Ammon's horn (tissue), 1 donor: Measurements from ENCODE around the gene PHB1.
"Not testable (repeated sequence)": the region's sequence is repeated elsewhere in the genome, so short reads cannot be mapped to it uniquely, and the experiment has no call there.

Source experiments
- DNase-seq: peaks from one replicate; pipeline ENCODE4 v3.0.0-alpha.2; 2016; ENCODE audit warnings: low spot score

Gene PHB1

GRCh38 chr17:49439673-49440571, 25.2 kb upstream of the PHB1 start:
- DNase-seq: no peak

DNA sequence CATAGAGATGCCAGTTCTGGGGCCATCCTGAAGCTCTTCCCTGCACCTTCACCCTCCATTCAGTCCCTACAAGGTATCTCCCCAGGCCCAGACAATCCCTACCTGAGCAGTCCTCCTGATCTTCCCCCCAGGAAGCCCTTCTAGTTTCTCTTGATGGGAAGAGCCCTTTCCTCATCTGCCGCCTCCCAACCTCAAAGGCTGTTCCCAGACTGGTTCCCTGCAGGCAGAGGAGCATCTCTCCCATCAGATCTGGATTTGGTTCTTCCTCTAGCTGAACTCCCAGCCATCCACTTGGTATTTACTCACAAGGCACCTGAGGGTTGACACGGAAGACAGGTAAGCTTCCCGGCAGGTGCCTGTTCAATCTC, 24.6 kb upstream of the PHB1 start:
- no peak for DNase-seq

- peak; percentile 28 for DNase-seq
Observed at GRCh38 chr17:49438436-49439278, 24.0 kb upstream of the PHB1 start.

- DNase-seq: no peak
Observed at GRCh38 chr17:49437696-49438435, 23.2 kb upstream of the PHB1 start.

DNA sequence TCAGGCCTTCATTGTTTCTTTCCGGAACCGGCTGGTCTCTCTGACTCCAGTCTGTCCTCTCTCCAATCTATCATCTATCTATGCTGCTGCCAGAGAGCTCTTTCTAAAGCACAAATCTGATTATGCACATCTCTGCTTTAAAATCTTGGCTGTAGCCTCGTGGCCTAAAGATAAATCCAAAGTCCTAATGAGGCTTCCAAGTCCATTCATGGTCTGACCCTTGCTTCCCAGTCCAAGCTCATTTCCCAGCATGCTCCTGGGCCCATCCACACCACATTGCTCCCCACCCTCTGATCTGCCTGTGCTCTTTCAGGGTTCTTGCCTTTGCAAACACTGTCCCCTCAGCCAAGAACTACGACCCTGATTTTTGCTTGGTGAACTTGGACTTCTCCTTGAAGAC, 21.5 kb upstream of the PHB1 start:
- DNase-seq: no peak

DNA sequence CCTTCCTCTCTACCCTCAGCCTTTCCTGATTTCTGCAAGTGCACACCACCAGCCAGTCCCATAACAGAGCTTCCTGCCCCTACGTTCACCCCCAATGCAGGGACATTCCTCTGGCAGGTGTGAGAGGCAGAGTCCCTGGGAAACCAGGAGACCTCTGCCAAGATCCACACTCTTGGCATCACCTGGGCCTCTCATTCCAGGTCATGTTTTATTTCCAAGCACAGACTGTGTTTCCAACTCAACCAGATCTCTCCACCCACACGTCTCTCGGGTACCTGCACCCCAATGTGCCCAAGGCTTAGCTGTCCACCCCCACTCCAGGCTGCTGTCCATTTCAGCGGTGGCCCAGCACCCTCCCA, 21.0 kb upstream of the PHB1 start:
- no peak for DNase-seq

GRCh38 chr17:49434821-49435670, 20.4 kb upstream of the PHB1 start:
- DNase-seq: peak; percentile 54

GRCh38 chr17:49433000-49433694, 18.5 kb upstream of the PHB1 start:
- no peak for DNase-seq

DNA sequence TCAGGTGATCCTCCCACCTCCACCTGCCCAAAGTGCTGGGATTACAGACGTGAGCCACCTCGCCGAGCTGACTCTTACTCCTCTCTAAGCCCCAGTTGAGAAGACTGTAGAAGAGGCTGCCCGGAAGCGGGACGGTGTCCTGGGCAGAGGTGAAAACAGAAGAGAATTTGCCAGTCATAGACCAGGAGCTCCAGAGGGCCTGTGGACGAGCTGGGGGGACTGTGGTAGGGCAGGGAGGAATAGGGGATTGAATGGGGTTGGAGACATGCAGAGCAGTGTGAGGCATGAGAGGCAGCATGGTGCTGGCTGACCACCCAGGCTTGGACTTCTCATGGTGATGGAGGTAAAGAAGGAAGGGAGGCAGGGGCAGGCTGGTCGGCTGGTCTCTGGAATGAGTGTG, 17.1 kb upstream of the PHB1 start:
- DNase-seq: no peak

DNA sequence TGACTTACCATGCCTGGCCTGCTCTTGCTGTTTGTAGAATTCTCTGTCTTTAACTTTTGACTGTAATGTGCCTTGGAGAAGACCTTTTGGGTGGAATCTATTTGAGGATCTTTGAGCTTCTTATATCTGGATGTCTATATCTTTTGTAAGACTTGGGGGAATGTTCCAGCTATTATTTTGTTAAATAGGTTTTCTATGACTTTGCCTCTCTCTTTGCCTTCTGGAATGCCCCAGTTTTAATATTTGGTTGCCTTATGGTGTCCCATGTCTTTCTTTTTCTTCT, 10.3 kb upstream of the PHB1 start:
- no peak for DNase-seq

DNA sequence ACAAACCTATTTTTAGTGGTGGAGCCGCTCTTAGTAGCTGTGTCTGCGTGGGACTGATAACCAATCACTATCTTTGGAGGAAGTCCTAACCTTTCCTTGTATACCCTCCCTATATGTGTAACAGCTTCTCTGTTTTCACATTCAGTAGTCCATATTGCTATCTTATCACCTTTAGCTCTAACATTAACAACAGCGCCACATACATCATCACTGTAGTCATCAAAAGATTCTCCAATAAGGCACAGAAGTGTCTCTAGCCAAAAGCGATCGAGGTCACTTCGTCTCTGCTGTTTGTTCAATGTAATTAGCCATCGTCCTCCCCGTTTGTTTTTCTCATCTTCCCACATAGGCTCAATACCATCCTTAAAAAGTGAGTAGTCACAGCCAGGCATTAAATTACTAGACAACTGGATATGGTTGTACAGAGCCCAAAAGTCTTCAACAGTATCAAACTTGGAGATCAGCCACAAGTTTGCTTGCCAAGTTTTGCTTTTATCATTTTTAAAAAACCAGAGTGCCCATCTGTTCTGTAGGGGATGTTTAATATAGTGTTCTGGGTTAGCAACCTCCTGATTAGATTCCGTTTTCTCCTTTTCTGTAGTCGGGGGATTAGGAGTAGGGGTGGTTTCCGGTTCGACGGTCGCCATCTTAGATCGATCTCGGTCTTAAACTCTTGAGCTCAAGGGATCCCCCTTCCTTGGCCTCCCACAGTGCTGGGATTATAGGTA, 9.8 kb upstream of the PHB1 start:
- DNase-seq: not testable (repeated sequence)

GRCh38 chr17:49422714-49423113, 8.0 kb upstream of the PHB1 start:
- DNase-seq: no peak

DNA sequence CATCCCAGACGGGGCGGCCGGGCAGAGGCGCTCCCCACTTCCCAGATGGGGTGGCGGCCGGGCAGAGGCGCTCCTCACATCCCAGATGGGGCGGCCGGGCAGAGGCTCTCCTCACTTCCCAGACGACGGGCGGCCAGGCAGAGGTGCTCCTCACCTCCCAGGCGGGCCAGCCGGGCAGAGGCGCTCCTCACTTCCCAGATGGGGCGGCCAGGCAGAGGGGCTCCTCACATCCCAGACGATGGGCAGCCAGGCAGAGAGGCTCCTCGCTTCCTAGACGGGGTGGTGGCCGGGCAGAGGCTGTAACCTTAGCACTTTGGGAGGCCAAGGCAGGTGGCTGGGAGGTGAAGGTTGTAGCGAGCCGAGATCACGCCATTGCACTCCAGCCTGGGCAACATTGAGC, 5.1 kb upstream of the PHB1 start:
- not testable (repeated sequence) for DNase-seq

DNA sequence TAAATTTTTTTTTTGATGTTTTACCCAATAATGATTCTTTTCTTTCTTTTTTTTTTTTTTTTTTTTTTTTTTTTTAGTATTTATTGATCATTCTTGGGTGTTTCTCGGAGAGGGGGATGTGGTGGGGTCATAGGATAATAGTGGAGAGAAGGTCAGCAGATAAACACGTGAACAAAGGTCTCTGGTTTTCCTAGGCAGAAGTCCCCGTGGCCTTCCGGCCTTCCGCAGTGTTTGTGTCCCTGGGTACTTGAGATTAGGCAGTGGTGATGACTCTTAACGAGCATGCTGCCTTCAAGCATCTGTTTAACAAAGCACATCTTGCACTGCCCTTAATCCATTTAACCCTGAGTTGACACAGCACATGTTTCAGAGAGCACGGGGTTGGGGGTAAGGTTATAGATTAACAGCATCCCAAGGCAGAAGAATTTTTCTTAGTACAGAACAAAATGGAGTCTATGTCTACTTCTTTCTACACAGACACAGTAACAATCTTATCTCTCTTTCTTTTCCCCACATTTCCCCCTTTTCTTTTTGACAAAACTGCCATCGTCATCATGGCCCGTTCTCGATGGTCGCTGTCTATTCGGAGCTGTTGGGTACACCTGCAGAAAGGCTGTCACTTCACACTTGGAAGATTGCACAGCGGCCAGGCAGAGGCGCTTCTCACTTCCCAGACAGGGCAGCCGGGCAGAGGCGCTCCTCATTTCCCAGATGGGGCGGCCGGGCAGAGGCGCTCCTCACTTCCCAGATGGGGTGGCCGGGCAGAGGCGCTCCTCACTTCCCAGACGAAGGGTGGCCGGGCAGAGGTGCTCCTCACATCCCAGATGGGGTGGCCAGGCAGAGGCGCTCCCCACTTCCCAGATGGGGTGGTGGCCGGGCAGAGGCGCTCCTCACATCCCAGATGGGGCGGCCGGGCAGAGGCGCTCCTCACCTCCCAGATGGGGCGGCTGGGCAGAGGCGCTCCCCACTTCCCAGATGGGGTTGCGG, 4.4 kb upstream of the PHB1 start:
- not testable (repeated sequence) for DNase-seq

DNA sequence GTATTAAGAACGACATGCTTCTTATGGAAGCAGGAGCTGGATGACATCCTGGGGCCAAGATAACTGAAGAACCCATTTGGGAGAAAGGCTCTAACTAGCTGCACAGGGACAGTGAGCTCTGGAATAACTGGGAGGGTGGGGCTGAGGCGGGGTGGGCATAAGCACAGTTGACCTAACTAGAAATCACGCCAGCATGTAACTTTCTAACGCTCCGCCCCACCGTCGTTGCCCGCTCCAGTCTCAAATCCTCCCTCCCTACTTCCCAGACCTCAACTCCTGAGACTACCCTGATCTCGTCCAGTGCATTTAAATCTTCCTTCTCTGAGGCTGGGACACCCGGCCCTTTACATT, 436 bp downstream of the PHB1 start:
- no peak for DNase-seq

- no peak for DNase-seq
Observed at GRCh38 chr17:49409066-49409465, 5.6 kb downstream of the PHB1 start.

GRCh38 chr17:49407981-49408501, 6.6 kb downstream of the PHB1 start:
- peak; percentile 75 for DNase-seq

GRCh38 chr17:49407086-49407485, 7.6 kb downstream of the PHB1 start:
- no peak for DNase-seq

DNA sequence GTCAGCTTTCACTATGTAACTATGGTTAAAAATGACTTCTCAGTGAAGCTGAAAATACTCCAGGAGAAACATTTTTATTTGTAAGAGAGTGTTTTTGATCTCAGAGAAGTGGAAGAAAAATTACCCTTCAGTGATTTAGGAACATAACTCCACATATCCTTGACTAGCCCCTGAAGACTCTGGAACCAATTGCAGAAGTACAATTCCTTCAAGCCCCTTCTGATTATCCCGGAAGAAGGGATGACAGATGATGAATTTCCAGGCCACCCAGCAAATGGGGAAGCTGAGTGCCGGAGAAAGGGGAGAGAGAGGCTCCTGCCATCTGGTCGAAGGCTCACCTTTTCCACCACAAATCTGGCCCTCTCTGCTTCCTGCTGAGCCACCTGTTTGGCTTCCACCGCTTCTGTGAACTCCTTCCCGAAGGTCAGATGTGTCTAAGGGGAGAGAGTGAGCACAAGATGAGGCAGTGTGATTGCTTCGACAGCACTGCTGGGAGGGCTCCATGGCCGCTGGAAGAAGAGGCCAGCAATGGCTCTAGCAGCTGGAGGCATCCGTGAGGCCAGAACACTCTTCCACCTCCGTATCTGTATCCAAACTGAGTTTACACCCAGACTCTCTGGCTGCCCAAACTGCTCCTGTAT, 8.1 kb downstream of the PHB1 start:
- DNase-seq: no peak
